Subcutaneous adipose tissue (tissue), 4 donors: Measurements from ENCODE around the gene SCAANT1. TPM values are rescaled to one million over a fixed set of nuclear protein-coding genes. Genes with fewer than 3 reads are reported as not detected.

Experiments used
- CTCF ChIP-seq: fragments of 450-650 bp; IDR thresholded peaks from one replicate; pipeline ENCODE4 v1.5.1; 2016; ENCODE audit warnings: low read depth, mild to moderate bottlenecking, control low read depth, antibody characterized with exemption, moderate library complexity
- small RNA-seq: library from RNA; depleted of rRNA; stranded (forward); fragments of <200 nt; gene quantifications from one replicate; pipeline ENCODE3, GENCODE V24; 2016
- total RNA-seq, 4 donors: library from RNA; depleted of rRNA; stranded (reverse); fragments of >200 nt; gene quantifications; one replicate each; pipeline ENCODE4 v1.1.0, GENCODE V29; 2016

The SCAANT1 gene
- total RNA-seq, 4 donors from 2014 or later = not detected

- no peak for TF ChIP-seq CTCF
These were observed 42.1 kb downstream of the SCAANT1 start for GRCh38 chr3:63869940-63870614.

GRCh38 chr3:63867225-63867624 lies 45.0 kb downstream of the SCAANT1 start:
- no peak for TF ChIP-seq CTCF

- TF ChIP-seq CTCF = no peak
These were observed 47.2 kb downstream of the SCAANT1 start for GRCh38 chr3:63864965-63865327.

GRCh38 chr3:63864008-63864964 lies 47.9 kb downstream of the SCAANT1 start:
- no peak for TF ChIP-seq CTCF

GRCh38 chr3:63863150-63864007 lies 48.8 kb downstream of the SCAANT1 start, which contains the start of the genes ATXN7 and THOC7:
ATXN7 (plus strand) TSS chr3:63863867; CDS start chr3:63912599, 48,732 bp downstream.
THOC7 (minus strand) TSS chr3:63863805; CDS start chr3:63863790, 15 bp downstream.
- no peak for TF ChIP-seq CTCF

- no peak for TF ChIP-seq CTCF
These were observed 49.4 kb downstream of the SCAANT1 start for GRCh38 chr3:63862804-63863149.

Small RNA genes lying within 50 kb of the gene (small RNA-seq; reads per million reads assigned to genes)
- not detected for gene SCAANT1

Other genes starting within 250 kb of the SCAANT1 start
- not detected for gene C3orf49, start 93.1 kb downstream of the SCAANT1 start, total RNA-seq
- 100 to 1,000 TPM in 1 of 4 donors, 10 to 100 TPM in 3; 32.0 to 113 (median 49.6) TPM for gene THOC7, start 48.6 kb downstream of the SCAANT1 start, total RNA-seq
- gene ATXN7, start 48.5 kb downstream of the SCAANT1 start, total RNA-seq = 10 to 100 TPM; 22.2 to 42.8 (median 35.0) TPM
- 10 to 100 TPM; 51.8 to 89.0 (median 75.4) TPM for gene PSMD6, start 111.1 kb upstream of the SCAANT1 start, total RNA-seq